SK-MEL-5 (cell line): ENCODE results near the gene PLK4. TPM values are rescaled to one million over a fixed set of nuclear protein-coding genes. Genes with fewer than 3 reads are reported as not detected.

ENCODE experiments used
- DNase-seq: peaks from one replicate; pipeline ENCODE4 v3.0.0-alpha.2; 2016; ENCODE audit warnings: low read depth, low spot score
- in situ Hi-C: cut with HindIII; loops from 2 replicates; pipeline ENCODE4 v1.10.0; 2016; ENCODE audit warnings: low sequenced_read_pairs, high pct_unique_total_duplicates, low pct_unique_long_range_greater_than_20kb
- polyA plus RNA-seq, 2 experiments: library from polyadenylated mRNA; depleted of rRNA; stranded (reverse); fragments of >200 nt; gene quantifications; 2 replicates each; pipeline ENCODE4 v1.2.3, GENCODE V29; 2015
- total RNA-seq: library from RNA; depleted of rRNA; stranded (reverse); fragments of >200 nt; shearing (Covaris generic); gene quantifications from 2 replicates; pipeline ENCODE4 v1.2.3, GENCODE V29; 2014; rRNA removed

Gene PLK4
- total RNA-seq = 11.1 and 13.7 TPM in 2 replicates
- 7.2 and 15.8 TPM in 2 replicates for polyA plus RNA-seq (2015; cell fraction: cytosol; rRNA removed)
- 58.3 and 77.9 TPM in 2 replicates for polyA plus RNA-seq (2015; cell fraction: nucleus; rRNA removed)

GRCh38 chr4:127880763-127881562 lies at the start of gene PLK4:
PLK4 (plus strand) TSS chr4:127880893; CDS start chr4:127881135, 242 bp downstream.
- peak; percentile 94 for DNase-seq
- in situ Hi-C loops = no loop called here

GRCh38 chr4:127832585-127832984 lies 48.1 kb upstream of the PLK4 start:
- in situ Hi-C loops = no loop called here
- peak; percentile 6 for DNase-seq

GRCh38 chr4:127843704-127844600 lies 36.7 kb upstream of the PLK4 start:
- DNase-seq = no peak
- in situ Hi-C loops = no loop called here

GRCh38 chr4:127844601-127845116 lies 36.0 kb upstream of the PLK4 start:
- in situ Hi-C loops = no loop called here
- DNase-seq = no peak

GRCh38 chr4:127846061-127846460 lies 34.6 kb upstream of the PLK4 start:
- in situ Hi-C loops = no loop called here
- DNase-seq = no peak

GRCh38 chr4:127846765-127847164 lies 33.9 kb upstream of the PLK4 start:
- in situ Hi-C loops = no loop called here
- no peak for DNase-seq

- in situ Hi-C loops = no loop called here
- no peak for DNase-seq
Measured at GRCh38 chr4:127849505-127850234, 31.0 kb upstream of the PLK4 start.

- no peak for DNase-seq
- in situ Hi-C loops = no loop called here
Measured at GRCh38 chr4:127852661-127853060, 28.0 kb upstream of the PLK4 start.

- in situ Hi-C loops = no loop called here
- no peak for DNase-seq
Measured at GRCh38 chr4:127856196-127856812, 24.4 kb upstream of the PLK4 start.

- in situ Hi-C loops = no loop called here
- no peak for DNase-seq
Measured at GRCh38 chr4:127856813-127857447, 23.8 kb upstream of the PLK4 start.

GRCh38 chr4:127857641-127858040 lies 23.1 kb upstream of the PLK4 start:
- in situ Hi-C loops = no loop called here
- DNase-seq = no peak

GRCh38 chr4:127868196-127868595 lies 12.5 kb upstream of the PLK4 start:
- no peak for DNase-seq
- in situ Hi-C loops = no loop called here

GRCh38 chr4:127870281-127870680 lies 10.4 kb upstream of the PLK4 start:
- in situ Hi-C loops = no loop called here
- no peak for DNase-seq

GRCh38 chr4:127870688-127871087 lies 10.0 kb upstream of the PLK4 start:
- in situ Hi-C loops = no loop called here
- peak; percentile 21 for DNase-seq

- DNase-seq = no peak
- in situ Hi-C loops = no loop called here
Measured at GRCh38 chr4:127875791-127876190, 4.9 kb upstream of the PLK4 start.

- in situ Hi-C loops = no loop called here
- DNase-seq = no peak
Measured at GRCh38 chr4:127881563-127881864, 821 bp downstream of the PLK4 start.

- in situ Hi-C loops = no loop called here
- no peak for DNase-seq
Measured at GRCh38 chr4:127888559-127888958, 7.9 kb downstream of the PLK4 start.
